ENCODE data around the gene PPP2R3A. TPM values are rescaled to one million over a fixed set of nuclear protein-coding genes. Genes with fewer than 3 reads are reported as not detected.
A peak's percentile ranks its signal among the peaks of the same experiment; 100 is the strongest.
"Not testable (repeated sequence)": the region's sequence is repeated elsewhere in the genome, so short reads cannot be mapped to it uniquely, and the experiment has no call there.

The PPP2R3A gene
- total and polyA plus RNA-seq, 3 donors from 2014 or later, result 12.2 to 41.7 (median 35.4) TPM

DNA sequence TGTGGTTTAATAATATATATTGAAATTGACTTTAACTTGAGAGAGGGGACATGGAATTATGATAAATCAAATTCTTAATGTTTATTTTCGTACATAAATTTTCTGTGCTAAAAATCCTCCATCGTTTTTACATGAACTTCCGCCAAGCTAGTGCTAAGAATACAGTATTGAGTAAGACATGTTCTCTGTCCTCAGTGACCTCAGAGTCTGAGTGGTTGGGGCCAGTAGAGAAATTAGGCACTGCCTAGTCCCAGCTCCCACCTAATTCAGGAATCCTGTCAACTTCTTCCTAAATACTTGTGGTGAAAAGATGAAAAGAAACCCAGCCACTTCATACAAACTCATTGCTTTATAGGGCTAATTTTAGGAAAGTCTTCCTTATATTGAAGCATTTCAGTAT is 110.3 kb downstream of the PPP2R3A start:
- TF ChIP-seq, protein P1, sequence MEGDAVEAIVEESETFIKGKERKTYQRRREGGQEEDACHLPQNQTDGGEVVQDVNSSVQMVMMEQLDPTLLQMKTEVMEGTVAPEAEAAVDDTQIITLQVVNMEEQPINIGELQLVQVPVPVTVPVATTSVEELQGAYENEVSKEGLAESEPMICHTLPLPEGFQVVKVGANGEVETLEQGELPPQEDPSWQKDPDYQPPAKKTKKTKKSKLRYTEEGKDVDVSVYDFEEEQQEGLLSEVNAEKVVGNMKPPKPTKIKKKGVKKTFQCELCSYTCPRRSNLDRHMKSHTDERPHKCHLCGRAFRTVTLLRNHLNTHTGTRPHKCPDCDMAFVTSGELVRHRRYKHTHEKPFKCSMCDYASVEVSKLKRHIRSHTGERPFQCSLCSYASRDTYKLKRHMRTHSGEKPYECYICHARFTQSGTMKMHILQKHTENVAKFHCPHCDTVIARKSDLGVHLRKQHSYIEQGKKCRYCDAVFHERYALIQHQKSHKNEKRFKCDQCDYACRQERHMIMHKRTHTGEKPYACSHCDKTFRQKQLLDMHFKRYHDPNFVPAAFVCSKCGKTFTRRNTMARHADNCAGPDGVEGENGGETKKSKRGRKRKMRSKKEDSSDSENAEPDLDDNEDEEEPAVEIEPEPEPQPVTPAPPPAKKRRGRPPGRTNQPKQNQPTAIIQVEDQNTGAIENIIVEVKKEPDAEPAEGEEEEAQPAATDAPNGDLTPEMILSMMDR (IDR thresholded peaks at IDR 0.05), result no peak

DNA sequence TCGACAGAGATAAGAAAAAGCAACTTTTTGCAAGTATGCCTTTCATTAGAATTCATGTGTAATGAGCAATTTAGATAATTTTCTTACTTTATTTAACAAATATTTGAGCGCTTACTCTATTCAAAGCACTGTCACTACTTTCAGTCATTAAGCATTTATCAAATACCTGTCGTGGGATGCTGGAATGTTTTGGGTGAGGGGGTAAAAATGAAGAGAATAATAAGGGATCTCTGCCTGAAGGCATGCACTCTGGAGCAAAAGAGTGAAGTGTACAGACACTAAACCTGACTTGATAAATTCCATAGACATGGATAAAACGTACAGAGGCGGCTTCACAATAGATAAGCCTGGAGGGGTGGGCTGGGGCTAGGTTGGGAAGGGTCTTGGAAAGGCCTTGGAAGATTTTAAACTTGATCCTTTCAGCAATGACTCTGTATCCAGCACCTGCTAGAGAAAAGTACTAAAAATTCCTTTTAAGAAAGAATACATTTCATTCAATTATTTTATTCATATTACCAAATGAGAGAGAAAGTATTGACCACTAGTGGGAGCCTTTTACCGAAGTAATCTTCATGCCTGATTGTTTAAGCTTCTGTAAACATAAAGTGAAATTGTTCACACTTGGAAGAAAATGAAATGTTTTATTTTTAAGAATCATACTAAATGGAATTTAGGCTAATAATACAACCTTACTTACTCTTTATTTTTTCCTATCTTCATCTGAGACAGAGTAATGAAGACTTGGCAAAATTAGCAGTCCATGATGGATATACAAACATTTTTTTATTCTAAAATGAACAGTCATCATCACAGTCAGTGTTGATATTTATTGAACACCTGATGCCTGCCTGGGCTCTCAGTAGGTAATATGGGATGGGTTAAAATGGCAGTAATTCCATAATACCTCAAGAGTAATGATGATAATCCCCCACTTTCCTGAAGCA is 113.2 kb downstream of the PPP2R3A start:
- intact Hi-C loops (cut with DNase I; ENCODE audit: low total_unique reads), result loop anchor here (5.0 to 10.0 kb wide), 3 partner anchors 116 to 936 kb away; partner anchors contain the start of genes MSL2 and STAG1
- H3K27me3 ChIP-seq, result no peaks in the 10 kb centered on the region
- no peaks in the 10 kb centered on the region for H3K36me3 ChIP-seq (ENCODE audit: low read depth, missing control alignments)
- H3K4me3 ChIP-seq, result no peak overlapping the region
- TF ChIP-seq, protein P1 (IDR thresholded peaks at IDR 0.05), result peak; percentile 19 to 66 (median 49)
- no peak for TF ChIP-seq POLR2A (IDR thresholded peaks at IDR 0.05)
- no peaks in the 10 kb centered on the region for H3K9me3 ChIP-seq
- no peaks in the 10 kb centered on the region for H3K4me1 ChIP-seq
- no peak overlapping the region for H3K27ac ChIP-seq
- 58 to 70% methylated on average over 6 of the region's 6 CpGs for WGBS, 2 donors
- DNase-seq, result no peak

More for the DNA sequence above, 110.3 kb downstream of the PPP2R3A start:
- H3K9me3 ChIP-seq, result no peaks in the 10 kb centered on the region
- no peak overlapping the region for H3K4me3 ChIP-seq
- intact Hi-C loops (cut with DNase I; ENCODE audit: low total_unique reads), result loop anchor here (5.0 to 10.0 kb wide), 3 partner anchors 119 to 939 kb away; partner anchors contain the start of genes MSL2 and STAG1
- H3K4me1 ChIP-seq, result peaks cover 11% of the 10 kb centered on the region
- H3K27me3 ChIP-seq, result no peaks in the 10 kb centered on the region
- H3K36me3 ChIP-seq (ENCODE audit: low read depth, missing control alignments), result no peaks in the 10 kb centered on the region
- 56 to 64% methylated on average over 3 of the region's 3 CpGs for WGBS, 2 donors
- DNase-seq, result no peak
- H3K27ac ChIP-seq, result no peak overlapping the region

DNA sequence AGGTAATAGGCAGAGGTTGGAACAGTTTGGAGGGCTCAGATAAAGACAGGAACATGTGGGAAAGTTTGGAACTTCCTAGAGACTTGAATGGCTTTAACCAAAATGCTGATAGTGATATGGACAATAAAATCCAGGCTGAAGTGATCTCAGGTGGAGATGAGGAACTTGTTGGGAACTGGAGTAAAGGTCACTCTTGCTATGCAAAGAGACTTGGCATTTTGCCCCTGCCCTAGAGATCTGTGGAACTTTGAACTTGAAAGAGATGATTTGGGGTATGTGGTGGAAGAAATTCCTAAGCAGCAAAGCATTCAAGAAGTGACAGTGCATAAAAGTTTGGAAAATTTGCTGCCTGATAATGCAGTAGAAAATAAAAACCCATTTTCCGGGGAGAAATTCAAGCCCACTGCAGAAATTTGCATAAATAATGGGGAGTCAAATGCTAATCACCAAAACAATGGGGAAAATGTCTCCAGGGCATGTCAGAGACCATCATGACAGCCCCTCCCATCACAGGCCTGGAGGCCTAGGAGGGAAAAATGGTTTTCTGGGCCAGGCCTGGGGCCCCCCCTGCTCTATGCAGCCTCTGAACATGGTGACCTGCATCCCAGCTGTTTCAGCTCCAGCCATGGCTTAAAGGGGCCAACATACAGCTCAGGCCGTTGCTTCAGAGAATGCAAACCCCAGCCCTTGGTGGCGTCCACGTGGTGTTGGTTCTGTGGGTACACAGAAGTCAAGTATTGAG is 118.3 kb downstream of the PPP2R3A start:
- H3K27me3 ChIP-seq; H3K4me3 ChIP-seq; H3K27ac ChIP-seq; H3K36me3 ChIP-seq (ENCODE audit: low read depth, missing control alignments); H3K4me1 ChIP-seq; DNase-seq; H3K9me3 ChIP-seq; intact Hi-C loops (cut with DNase I; ENCODE audit: low total_unique reads): not testable (repeated sequence)
- WGBS, 2 donors, result 97 to 98% methylated on average over 4 of the region's 4 CpGs

DNA sequence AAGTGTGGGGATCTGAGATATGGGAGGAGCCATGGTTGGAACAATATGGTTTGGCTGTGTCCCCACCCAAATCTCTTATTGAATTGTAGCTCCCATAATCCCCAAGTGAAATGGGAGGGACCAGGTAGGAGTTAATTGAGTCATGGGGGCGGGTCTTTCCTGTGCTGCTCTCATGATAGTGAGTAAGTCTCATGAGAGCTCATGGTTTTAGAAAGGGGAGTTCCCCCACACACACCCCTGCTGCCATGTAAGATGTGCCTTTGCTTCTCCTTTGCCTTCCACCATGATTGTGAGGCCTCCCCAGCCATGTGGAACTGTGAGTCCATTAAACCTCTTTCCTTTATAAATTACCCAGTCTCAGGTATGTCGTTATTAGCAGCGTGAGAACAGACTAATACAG is 119.5 kb downstream of the PPP2R3A start:
- H3K36me3 ChIP-seq (ENCODE audit: low read depth, missing control alignments); DNase-seq; H3K27me3 ChIP-seq; H3K4me3 ChIP-seq; H3K27ac ChIP-seq; intact Hi-C loops (cut with DNase I; ENCODE audit: low total_unique reads); H3K9me3 ChIP-seq; H3K4me1 ChIP-seq: not testable (repeated sequence)
- WGBS, 2 donors, result 90% methylated on average over 3 of the region's 3 CpGs

DNA sequence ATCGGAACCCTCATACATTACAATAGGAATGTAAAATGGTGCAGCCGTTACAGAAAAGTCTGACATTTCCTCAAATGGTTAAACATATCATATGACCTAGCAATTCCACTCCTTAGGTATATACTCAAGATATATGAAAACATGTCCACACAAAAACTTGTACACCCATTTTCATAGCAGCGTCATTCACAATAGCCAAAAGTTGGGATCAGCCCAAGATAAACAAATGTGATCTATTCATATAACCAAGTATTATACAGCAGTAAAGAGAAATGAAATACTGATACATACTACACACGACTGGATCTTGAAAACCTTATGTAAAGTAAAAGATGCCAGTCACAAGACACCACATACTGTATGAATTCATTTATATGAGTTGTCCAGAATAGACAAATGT is 128.2 kb downstream of the PPP2R3A start:
- no peaks in the 10 kb centered on the region for H3K4me1 ChIP-seq
- no peaks in the 10 kb centered on the region for H3K9me3 ChIP-seq
- no peaks in the 10 kb centered on the region for H3K27me3 ChIP-seq
- 87 to 96% methylated on average over 4 of the region's 4 CpGs for WGBS, 2 donors
- DNase-seq, result no peak
- no peaks in the 10 kb centered on the region for H3K36me3 ChIP-seq (ENCODE audit: low read depth, missing control alignments)
- intact Hi-C loops (cut with DNase I; ENCODE audit: low total_unique reads), result no loop called here
- no peak overlapping the region for H3K27ac ChIP-seq
- no peak for TF ChIP-seq POLR2A (IDR thresholded peaks at IDR 0.05)
- TF ChIP-seq, protein P1 (IDR thresholded peaks at IDR 0.05), result no peak
- no peak overlapping the region for H3K4me3 ChIP-seq
